Pancreas (tissue), 10 donors: ENCODE data around the gene NCL. TPM values are rescaled to one million over a fixed set of nuclear protein-coding genes. Genes with fewer than 3 reads are reported as not detected.

Experiments used
- ATAC-seq, 4 donors: fragments of 200-7000 bp; cut with Tn5 transposase; one replicate each; pipeline versions ENCODE4 v1.8.0 to v1.9.1; 2020; ENCODE audit warnings: mild to moderate bottlenecking in 4 of 4, moderate library complexity in 4 of 4
- DNase-seq, 6 donors: peaks; one replicate each; pipeline ENCODE4 v3.0.0-alpha.2; 2020
- FAIRE-seq: peaks from 2 replicates; lab custom pipeline; 2012; peaks lifted over from hg19 to GRCh38; lab: Jason Lieb, UNC
- H3K27ac ChIP-seq, 4 donors: fragments of 200-600 bp; sonication (generic); 1 replicate in 3 of 4; 2 replicates in 1 of 4; pipeline versions ENCODE4 v1.5.0 to v1.8.0; 2020
- H3K27me3 ChIP-seq, 4 donors: fragments of 200-600 bp; one replicate each; pipeline ENCODE4 v1.8.0; 2021
- H3K36me3 ChIP-seq, 3 donors: fragments of 200-600 bp; sonication (generic) in 1 of 3; one replicate each; pipeline versions ENCODE4 v1.5.0 to v1.8.0; 2020 to 2021
- H3K4me1 ChIP-seq, 3 donors: fragments of 200-600 bp; one replicate each; pipeline ENCODE4 v1.8.0; 2021
- H3K4me3 ChIP-seq, 4 donors: fragments of 200-600 bp; sonication (generic) in 2 of 4; one replicate each; pipeline versions ENCODE4 v1.5.0 to v1.8.0; 2020 to 2021
- H3K9me3 ChIP-seq, 4 donors: fragments of 200-600 bp; one replicate each; pipeline ENCODE4 v1.8.0; 2021
- CTCF ChIP-seq, 4 donors: fragments of 200-600 bp; sonication (generic) in 3 of 4; IDR thresholded peaks; one replicate each; pipeline versions ENCODE4 v1.5.0 to v1.8.0; 2021; ENCODE audit warnings: antibody characterized with exemption in 4 of 4
- WGBS, 2 donors: extraction: QIAGEN DNeasy Blood & Tissue Kit; methylation state at CpG; one replicate each; pipeline ENCODE4 v1.1.7; 2013; 5-methylcytosine and 5-hydroxymethylcytosine counted together
- intact Hi-C, 3 donors: fragments of 100-400 bp; cut with DNase I; formaldehyde crosslinking; loops; one replicate each; pipeline versions ENCODE4 v1.11.1 to v1.14.2; 2022
- polyA plus RNA-seq, 2 donors: library from polyadenylated mRNA; stranded (reverse); fragments of 200-250 nt; gene quantifications; one replicate each; pipeline ENCODE4 v1.2.3, GENCODE V29; 2013
- total RNA-seq, 6 donors: library from RNA; stranded (reverse); fragmentation: NEBNext Ultra II Directional in 4 of 6; extraction: Animal tissue kit (Norgen Biotek cat#: 25700) in 4 of 6; gene quantifications; one replicate each; pipeline versions ENCODE4 v1.2.1 to v1.2.4, GENCODE V29; 2021 to 2023
- donor health status: healthy with polysubstance abuse.
- donor health status: DM: no; HTN: no; CAD: no; lungs with moderate emphysema.
- donor health status: DM: no; HTN: no; CAD: no.
- donor health status: control.
- donor health status: control.
- donor health status: Bipolar disorder and iron deficiency.
- donor health status: DM: yes; HTN: yes; CAD: no.
- donor health status: DM: no; HTN: no; CAD: no.
- donor health status: DM: no; HTN: no; CAD: no.
- donor health status: DM: yes; HTN: yes; CAD: no.

Gene NCL
- total and polyA plus RNA-seq, 8 donors, result 69.9 to 364 (median 216) TPM

DNA sequence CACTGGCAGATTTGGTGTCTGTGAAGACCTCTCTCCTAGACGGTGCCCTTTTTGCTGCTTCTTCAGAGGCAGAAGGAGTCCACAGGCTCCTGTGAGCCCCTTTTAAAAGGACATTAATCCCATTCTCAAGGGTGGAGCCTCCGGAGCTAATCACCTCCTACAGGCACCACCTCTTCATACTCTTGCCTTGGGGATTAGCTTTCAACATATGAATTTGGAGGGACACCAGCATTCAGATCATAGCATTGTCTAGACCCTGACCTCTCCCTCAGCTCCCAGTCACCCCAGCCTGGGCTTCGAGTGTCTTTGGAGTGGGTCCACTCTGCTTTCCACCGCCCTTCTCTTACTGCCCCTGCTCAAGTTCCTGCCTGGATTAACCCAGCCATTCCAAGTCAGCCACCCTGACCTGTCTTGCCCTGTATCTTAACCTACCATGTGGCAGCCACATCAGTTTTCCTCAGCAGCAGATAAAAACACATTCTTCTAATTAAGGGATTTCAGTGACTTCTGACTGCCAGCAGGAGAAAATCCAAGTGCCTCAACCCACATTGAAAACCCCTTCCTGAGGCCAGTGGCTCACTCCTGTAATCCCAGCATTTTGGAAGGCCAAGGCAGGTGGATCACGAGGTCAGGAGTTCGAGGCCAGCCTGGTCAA is 6.1 kb upstream of the NCL start:
- no peaks in the 10 kb centered on the region for H3K36me3 ChIP-seq
- no peak overlapping the region for H3K4me3 ChIP-seq
- ATAC-seq (no peak), DNase-seq (no peak), FAIRE-seq (no peak)
- H3K27ac ChIP-seq, result no peak overlapping the region
- intact Hi-C loops, result no loop called here
- H3K27me3 ChIP-seq, result no peaks in the 10 kb centered on the region
- no peak for TF ChIP-seq CTCF (IDR thresholded peaks at IDR 0.05)
- H3K4me1 ChIP-seq, result peaks cover 0 to 4% (median 3%) of the 10 kb centered on the region in 3 donors
- H3K9me3 ChIP-seq, result no peaks in the 10 kb centered on the region
- 72 to 77% methylated on average over 6 of the region's 6 CpGs for WGBS, 2 donors

- Histone ChIP-seq H3K4me3 (no peak overlapping the region), H3K36me3 (no peaks in the 10 kb centered on the region), H3K9me3 (no peaks in the 10 kb centered on the region), H3K27me3 (no peaks in the 10 kb centered on the region), H3K27ac (no peak overlapping the region), H3K4me1 (peaks cover 0 to 7% (median 4%) of the 10 kb centered on the region in 3 donors)
- ATAC-seq (no peak), FAIRE-seq (no peak), DNase-seq (no peak)
- TF ChIP-seq CTCF (IDR thresholded peaks at IDR 0.05), result no peak
- intact Hi-C loops, result no loop called here
- 49 to 57% methylated on average over 3 of the region's 3 CpGs for WGBS, 2 donors
Measured at GRCh38 chr2:231469583-231469950, 5.3 kb upstream of the NCL start.

GRCh38 chr2:231467613-231468530 is 3.6 kb upstream of the NCL start:
- TF ChIP-seq CTCF (IDR thresholded peaks at IDR 0.05), result no peak
- FAIRE-seq, result no peak

DNA sequence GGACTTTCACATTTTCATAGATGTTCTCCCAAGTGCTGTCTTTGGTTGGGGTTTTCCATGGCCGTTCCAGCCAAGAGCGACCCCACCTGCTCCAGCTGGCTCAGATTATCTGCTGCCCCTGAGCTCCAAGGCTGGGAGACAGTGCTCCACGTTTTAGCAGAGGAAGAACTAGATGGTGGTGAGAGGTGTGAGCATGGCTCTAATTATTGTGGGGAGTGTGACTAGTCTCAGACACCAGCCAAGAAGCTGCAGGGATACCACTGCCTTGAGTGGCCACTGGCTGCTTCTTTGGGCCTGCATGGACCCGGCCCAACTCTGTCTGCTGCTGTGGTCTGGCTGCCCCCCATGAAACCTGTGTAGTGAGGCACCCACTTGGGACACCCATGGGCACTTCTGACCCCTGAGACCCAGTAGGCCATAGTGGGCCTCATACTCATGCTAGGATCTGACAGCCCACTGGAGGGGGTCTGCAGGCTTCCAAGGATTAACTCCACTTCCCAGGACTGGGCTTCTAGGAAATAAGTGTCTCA is 2.8 kb upstream of the NCL start:
- Histone ChIP-seq H3K27me3 (no peaks in the 10 kb centered on the region), H3K27ac (no peak overlapping the region), H3K36me3 (peaks cover 0 to 9% (median 1%) of the 10 kb centered on the region in 3 donors), H3K4me1 (peaks cover 8 to 18% (median 12%) of the 10 kb centered on the region in 3 donors), H3K4me3 (no peak overlapping the region), H3K9me3 (no peaks in the 10 kb centered on the region)
- ATAC-seq (no peak), FAIRE-seq (no peak), DNase-seq (peak in 1 of 6 donors; percentile 29)
- intact Hi-C loops, result no loop called here
- no peak for TF ChIP-seq CTCF (IDR thresholded peaks at IDR 0.05)
- WGBS, 2 donors, result 89 to 90% methylated on average over 4 of the region's 4 CpGs

More at GRCh38 chr2:231467613-231468530, 3.6 kb upstream of the NCL start:
- H3K9me3 ChIP-seq, result no peaks in the 10 kb centered on the region
- H3K4me3 ChIP-seq, result no peak overlapping the region
- peaks cover 0 to 1% (median 0%) of the 10 kb centered on the region in 3 donors for H3K36me3 ChIP-seq
- H3K27ac ChIP-seq, result no peak overlapping the region
- no peaks in the 10 kb centered on the region for H3K27me3 ChIP-seq
- no peak for ATAC-seq
- 73 to 82% methylated on average over 12 of the region's 12 CpGs for WGBS, 2 donors
- DNase-seq, result peak in 2 of 6 donors; percentile 30 to 48
- intact Hi-C loops, result no loop called here
- peaks cover 2 to 10% (median 5%) of the 10 kb centered on the region in 3 donors for H3K4me1 ChIP-seq
